Fibroblast of peridontal ligament (primary cell): Measurements from ENCODE around the gene MYH6.

Source experiments
- DNase-seq: peaks from one replicate; pipeline ENCODE4 v3.0.0-alpha.2; 2010; ENCODE audit errors: extremely low read depth

The MYH6 gene

DNA sequence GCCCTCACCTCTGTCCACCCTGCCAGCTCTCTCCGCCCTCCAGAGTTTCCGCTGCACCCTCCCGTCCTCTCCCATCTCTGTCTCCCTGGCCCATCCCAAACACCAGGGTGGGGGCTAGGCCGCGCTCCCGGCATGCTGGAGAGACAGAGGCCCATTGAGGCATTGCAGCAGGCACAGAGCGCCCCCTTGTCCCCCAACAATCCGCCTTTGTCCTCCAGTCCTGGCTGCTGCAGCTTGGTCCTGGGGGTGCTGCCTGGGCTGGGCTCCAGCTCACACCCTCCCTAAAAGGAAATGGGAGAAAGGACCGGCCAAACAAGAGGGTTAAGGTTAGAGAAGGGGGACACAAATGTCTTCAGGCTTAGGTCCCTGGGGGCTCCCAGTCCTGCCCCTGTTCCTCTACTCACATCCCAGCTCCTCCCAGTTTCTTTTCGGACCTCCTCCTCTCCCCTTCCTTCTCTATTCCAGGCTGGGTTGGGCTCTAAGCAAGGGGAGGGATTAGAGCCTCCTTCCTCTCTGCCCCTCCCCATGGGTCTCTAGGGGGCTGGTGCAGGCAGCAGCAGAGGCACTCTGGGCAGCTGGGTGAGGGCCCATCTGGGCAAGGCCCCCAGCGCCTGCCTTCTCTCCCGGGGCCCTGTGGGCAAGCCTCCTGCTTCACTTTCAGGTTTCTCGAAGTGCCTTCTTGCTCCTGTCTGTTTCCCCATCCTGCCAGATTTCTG is 31.4 kb downstream of the MYH6 start, which contains the start of gene CMTM5:
TSS of gene CMTM5 (plus strand) at position 565 of the 716 bp plus-strand sequence. CDS start 206 bp downstream, outside the sequence.
- DNase-seq: no peak

DNA sequence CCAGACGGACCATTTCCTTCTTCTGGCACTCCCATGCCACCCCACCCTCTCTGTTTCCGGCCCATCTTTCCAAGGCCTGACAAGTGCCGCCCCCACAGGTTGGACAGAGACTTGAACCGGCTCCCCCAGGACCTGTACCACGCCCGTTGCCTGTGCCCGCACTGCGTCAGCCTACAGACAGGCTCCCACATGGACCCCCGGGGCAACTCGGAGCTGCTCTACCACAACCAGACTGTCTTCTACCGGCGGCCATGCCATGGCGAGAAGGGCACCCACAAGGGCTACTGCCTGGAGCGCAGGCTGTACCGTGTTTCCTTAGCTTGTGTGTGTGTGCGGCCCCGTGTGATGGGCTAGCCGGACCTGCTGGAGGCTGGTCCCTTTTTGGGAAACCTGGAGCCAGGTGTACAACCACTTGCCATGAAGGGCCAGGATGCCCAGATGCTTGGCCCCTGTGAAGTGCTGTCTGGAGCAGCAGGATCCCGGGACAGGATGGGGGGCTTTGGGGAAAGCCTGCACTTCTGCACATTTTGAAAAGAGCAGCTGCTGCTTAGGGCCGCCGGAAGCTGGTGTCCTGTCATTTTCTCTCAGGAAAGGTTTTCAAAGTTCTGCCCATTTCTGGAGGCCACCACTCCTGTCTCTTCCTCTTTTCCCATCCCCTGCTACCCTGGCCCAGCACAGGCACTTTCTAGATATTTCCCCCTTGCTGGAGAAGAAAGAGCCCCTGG is 32.4 kb downstream of the MYH6 start:
- DNase-seq: no peak

DNA sequence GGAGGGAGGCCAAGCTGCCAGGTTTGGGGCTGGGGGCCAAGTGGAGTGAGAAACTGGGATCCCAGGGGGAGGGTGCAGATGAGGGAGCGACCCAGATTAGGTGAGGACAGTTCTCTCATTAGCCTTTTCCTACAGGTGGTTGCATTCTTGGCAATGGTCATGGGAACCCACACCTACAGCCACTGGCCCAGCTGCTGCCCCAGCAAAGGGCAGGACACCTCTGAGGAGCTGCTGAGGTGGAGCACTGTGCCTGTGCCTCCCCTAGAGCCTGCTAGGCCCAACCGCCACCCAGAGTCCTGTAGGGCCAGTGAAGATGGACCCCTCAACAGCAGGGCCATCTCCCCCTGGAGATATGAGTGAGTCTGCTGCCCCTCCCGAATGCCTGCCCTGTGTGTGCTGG is 35.0 kb downstream of the MYH6 start:
- DNase-seq: no peak

DNA sequence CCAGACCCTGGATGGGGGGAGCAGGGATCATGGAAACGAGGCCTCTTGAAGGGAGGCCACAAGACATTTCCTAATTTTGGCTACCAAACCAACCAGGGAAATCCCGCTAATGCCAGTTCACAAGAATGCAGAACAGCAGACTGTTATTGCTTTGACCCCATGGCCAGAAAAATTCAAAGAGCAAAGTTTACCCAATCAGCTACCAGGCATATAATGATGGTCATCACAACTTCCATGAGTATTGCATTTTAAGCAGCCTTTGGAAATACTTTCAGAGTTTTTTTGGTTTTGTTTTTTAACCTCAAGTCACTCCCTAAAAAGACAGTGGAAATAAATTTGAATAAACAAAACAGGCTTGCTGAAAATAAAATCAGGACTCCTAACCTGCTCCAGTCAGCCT is 35.6 kb downstream of the MYH6 start, which contains the start of gene IL25:
TSS of gene IL25 (plus strand) at position 301 of the 400 bp plus-strand sequence.
- DNase-seq: no peak

DNA sequence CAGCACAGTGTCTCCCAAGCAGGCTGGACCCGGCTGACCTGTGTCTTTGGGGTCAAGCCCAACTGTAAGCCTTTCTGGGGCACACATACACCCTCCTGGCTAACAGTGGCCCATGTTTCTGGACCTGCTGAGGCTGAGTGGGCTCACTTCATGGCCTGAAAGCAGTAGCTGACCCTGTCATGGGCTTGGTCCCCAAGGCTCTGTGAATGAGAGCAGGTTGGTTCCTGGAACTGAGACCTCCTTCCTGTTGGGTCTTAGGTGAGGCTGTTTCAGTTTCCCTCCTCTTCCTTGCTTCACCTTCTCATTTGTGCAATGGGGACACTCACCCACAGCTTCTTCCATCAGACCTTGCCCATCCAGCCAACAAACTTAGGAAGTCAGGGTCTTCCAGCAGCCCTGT is 36.2 kb downstream of the MYH6 start:
- no peak for DNase-seq

DNA sequence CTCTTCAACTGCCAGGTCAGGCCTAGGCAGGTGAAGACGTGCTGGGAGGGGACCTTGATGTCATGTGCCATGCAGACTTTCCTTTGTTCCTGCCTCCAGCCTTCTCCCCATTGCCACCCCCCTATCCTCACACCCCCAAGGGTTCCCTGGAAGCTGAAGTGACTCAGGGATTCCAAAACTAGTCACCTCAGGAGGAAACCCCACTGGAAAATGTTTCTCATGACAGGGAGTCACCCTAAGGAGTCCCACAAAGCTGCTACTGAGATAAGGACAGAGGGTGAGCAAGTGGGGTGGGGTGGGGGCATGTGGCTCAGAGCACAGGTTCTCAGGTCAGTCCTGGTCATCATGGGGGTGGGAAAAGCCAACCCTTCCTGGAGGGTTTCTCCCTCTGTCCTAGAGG is 37.9 kb downstream of the MYH6 start:
- DNase-seq: no peak

DNA sequence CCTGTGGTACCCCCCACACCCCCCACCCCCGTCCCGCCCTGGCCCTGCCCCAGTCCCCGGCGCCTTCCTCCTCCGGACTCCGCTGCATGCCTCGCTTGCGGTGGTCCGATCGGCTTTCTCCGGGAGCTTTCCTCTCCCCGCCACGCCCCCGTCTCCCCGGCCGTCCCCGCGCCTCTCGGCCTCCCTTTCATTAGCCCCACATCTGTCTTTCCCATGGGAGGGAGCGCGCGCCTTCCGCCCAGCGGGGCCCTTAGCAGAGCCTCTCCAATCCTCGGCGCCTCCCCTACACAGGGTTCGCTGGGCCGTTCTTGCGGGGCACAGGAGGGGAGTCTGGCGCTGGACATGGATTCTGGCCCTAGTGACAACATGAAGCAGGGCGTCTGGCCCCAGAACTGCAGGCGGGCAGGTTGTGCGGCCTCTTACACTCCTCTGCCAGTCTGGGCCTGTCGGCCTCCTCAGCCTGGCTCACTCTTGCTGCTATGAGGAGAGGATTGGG is 41.6 kb downstream of the MYH6 start:
- DNase-seq: peak; percentile 34

DNA sequence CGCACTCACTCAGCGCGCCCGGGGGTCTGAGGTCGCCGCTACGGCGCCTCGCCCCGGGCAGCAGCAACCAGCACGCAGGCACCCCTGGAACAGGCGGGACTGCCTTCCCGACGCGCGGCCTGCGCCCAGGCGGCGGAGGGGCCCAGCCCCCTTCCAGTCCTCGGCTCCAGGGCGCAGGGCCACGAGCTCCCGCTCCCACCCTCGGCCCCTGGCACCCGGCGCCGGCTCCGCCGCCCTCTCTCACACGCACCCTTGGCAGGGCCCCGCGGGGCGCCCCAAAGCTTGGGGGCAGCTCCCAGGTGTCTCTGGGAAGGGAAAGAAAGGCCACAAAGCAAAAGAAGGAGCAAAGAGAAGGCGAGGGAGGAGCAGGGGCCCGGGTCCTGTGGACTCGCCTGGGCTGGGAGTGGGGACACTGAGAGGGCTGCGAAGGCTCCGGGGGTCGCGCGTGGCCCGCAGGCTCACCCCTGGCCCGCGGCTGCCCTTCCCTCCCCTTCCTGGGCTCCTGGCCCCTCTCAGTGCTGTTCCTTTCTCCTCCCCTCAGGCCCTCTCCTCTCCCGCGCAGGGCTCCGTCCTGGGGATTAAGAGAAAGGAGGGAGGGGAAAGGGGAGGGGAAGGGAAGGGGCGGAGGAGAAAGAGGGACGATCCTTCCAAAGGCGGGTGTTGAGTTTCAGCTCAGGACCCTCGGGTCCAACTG is 42.2 kb downstream of the MYH6 start:
- peak; percentile 43 for DNase-seq

DNA sequence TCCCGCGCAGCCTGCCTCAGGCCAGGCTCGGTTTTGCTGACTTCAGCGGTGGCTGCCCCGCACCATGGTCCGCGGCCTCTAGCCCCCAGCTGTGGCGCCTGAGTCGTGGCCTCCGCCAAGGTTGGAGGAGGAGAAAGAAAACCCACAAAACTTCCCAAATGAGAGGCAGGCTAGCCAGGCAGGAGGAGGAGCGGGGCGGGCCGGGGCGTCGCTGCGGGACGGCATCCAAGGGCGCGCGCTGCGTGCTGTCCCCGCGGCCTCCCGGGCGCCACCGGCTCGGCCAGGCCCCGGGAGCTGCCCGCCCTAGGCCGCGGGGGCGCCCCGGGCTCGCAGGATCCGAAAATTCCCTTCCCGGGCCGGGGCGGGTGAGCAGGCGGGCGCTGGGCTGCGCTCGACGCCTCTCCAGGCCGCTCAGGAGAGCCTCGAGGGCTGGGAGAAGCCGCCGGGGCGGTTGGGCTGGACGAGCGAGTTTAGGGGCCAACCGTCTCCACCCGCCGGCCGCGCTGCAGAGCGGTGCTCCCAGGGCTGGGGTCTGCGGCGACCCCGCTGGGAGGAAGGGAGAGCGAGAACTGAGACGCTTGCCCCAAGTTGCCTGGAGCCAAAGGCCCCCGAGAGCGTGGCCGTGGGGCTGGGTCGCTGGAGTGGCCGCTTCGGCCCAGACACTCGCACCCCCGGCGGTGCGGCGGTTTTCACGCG is 42.9 kb downstream of the MYH6 start, which contains the start of gene EFS:
TSS of gene EFS (minus strand) at position 137 of the 696 bp plus-strand sequence. CDS start 147 bp downstream, outside the sequence.
- DNase-seq: peak; percentile 34

DNA sequence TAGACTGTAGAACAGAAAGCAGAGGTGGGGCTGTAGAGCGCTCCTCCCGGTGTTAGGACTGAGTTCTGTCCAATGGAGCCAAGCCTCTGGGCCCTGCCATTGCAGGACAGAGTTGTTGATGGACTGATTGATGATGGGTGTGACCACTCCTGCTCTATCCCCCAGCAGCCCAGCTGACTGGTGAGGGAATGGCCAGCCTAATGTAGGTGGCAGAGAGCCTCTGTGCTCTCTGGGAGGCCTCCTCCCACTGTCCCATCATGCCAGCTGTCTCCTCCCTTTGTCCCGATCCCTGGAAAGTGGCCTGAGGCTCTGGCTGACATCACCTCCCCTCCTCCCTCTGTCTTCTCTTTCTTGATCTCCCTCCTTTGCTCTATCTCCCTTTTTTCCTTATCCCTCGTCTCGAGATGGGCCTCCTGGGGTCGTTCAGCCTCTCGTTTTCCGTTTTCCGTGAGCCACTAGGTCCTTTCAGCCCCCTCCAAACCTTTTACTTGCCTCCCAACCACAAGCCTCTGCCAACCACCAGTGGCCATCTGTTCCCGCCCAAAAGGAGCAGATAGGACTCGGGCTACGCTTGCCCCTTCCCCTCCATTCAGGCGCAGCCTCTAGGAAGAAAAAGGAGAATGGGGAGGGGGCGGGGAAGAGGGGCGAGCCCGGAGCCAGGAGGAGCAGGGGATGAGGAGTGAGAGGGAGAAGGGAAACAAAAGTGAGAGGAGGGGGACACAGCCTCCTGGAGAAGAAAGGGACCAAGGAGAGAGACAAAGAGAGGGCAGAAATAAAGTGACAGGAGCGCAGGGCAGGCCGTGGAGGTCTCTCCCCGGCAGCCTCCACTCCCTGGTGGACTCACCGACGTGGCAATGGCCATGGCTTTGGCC is 43.7 kb downstream of the MYH6 start:
- DNase-seq: peak; percentile 40

DNA sequence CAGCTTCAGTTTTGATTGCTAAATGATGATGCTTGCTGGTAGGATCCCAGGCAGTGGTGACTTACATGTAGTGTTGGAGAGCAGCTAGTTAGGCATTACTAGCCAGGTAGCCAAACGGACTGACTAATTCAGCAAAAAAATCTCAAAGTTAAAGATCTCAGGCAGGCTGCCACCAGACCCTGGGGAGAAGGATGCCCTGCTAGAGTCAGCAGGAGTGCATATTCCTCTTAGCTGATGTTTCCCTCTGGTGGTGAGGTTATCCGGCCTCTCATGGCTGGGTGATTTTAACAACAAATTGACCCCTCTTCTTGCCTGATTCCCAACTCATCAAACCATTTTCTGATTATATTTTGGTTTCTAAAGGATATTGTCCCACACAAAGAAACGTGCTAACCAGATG is 45.9 kb downstream of the MYH6 start:
- peak; percentile 44 for DNase-seq

DNA sequence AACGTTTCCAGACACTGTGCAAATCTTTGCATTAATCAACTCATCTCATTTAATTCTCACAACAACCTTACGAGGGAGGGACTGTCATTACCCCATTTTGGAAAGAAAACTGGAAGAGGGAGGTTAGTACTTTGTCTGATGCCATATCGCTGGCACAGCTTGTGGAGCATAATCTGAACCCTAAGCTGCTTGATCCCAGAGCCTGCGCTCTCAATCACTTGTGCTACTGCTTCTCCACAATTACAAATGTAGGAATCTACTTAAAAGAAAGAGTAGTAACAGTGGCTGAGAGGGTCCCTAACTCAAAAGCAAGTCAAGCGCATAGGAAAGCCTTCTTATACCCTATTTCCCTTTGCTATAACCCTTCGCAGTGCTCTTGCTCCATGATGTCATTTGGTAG is 46.3 kb downstream of the MYH6 start:
- no peak for DNase-seq

DNA sequence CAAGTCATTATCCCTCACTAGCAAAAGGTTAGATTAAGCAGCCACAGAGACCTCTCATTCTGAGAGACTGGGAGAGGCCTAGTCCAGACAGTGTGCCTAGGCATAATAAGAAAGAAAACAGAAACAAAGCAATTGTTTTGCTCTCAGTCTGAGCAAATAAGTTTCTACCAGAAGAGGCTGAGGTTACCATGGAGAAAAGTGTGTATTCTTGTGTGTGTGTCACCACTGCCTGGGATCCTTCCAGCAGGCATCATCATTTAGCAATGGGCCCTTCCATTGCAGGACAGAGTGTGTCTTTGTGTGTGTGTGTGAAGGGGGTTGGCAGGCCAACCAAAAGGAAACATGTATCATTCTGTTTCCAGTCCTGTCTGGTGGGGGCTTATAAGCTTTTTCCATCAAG is 46.8 kb downstream of the MYH6 start:
- peak; percentile 63 for DNase-seq

DNA sequence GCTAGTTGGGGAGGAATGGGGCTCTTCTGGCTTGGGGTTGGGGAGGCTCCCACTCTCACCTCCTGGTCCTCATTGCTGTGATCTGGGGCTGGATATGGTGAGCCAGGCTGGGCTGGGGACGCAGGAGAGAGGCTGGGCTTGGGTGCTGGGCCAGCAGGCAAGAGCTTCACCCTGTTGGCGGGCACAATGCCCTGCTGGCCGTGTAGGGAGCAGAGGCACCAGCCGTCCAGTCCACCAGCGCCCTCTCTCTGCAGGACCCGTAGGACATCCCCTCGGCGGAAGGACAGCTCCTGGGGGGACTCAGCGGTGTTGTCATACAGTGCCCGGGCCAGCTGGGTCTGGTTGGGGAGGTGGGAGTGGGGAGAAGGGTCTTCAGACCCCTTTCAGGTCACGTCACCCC is 47.6 kb downstream of the MYH6 start:
- no peak for DNase-seq

DNA sequence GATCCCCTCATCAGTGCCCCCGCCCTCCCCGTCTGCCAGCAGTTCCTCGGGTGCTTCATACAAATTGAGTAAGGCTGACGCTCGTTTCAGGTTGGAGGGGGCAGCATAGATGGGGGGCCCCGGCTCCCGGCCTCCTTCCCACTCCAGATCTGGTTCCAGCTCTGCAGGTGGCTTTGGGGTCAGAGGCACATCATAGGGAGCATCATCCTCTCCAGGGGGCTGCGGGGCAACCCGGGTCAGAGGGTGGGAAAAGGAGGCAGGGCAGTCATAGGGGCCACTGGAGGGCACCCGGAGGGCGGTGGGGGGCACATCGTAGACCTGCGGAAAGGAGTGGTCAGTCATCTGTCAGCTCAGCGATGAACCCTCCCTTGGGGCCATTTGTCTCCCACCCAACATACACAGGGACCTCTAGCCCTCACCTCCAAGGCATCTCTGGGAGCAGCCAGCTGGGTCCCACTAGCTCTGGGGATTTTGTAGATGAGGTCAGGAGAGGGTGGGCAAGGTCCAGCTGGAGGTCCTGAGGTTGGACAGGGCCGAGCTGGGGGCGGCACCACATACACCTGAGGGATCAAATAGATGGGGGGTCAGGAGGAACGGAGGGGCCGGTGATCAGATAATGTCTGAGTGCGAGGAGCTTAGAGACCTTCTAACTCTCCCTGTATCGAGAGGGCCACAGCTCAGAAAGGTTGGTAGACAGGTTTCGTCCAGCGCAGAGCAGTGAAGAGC is 48.2 kb downstream of the MYH6 start:
- DNase-seq: no peak

DNA sequence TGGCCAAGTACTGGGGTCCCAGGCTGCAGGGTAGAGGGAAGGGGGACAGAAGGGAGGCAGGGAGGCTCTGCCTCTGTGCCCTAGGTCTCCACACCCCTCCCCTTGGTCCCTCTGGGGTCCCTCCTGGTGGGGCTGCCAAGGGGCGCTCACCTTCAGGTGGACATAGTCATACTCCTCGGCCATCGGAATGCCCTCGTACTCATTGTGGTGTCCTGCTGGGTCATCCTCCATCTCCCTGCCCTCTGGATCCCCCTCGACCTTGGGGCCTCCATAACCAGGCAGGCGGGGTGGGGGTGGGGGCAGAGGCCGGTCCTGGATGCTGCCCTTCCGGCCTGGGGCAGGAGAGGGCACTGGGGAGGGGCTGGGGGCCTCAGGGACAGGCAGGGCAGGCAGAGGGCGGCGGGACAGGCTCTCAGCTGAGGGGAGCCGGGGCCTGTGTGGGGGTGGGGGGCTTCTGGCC is 48.9 kb downstream of the MYH6 start:
- DNase-seq: no peak

DNA sequence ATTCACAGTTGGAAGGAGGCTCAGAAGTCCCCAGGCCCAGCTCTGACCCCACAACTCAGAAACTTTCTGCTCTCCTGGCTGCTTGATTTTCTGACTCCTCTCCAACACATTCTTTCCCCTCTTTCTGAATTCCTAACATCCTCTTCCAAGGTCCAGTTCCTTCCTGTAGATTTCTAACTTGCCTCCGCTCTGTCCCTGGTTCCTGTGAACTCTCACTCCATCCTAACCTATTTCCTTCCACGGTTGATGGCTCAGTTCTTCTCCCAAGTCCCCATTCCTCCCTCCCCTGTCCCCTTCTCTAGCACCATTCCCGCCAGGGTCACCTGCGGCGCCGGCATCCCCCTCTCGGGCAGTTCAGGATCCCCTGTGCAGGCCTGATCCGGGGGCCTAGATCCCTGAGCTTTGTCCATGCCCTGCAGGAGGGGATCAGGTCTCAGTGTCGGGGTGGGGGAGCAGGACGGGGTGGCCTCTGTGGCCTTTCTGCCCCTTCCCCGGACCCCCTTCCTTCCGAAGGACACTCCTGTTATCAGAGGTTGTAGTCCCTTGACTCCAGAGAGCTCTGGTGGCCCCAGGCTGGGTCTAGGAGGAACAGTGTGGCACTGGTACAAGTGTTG is 49.4 kb downstream of the MYH6 start:
- DNase-seq: no peak

DNA sequence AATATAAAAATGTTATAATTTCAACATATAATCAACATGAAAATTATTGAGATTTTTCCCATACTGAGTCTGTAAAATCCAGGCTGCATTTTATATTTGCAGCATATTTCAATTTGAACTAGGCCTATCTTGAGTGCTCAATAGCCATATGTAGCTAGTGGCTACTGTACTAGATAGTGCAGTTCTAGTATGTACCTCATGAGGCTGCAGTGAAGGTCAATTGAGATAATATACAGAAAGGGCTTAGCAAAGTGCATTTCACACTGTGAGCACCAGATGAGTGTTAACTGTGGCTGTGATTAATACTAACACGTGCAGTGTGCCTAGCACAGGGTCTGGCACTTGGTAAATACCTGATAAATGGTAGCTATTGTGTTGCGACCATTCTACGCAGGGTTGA is 50.0 kb downstream of the MYH6 start:
- DNase-seq: no peak

DNA sequence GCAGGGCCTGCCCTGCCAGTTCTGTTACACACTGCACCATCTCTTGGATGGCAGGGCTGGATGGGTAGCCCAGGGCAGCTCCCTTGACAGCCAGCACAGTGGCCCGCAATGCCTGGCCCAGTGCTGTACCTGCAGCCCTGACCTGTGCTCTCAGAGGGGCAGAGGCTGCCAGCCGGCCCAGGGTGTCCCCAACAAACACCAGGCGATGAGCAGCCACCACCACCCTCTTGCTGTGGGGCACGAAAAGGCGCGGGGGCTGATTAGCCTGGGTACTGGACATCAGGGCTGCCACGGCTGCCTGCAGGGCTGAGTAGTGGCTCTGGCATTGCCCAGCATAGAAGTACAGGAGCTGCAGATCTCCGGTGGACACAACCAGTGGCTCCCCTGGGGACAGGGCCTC is 50.8 kb downstream of the MYH6 start:
- DNase-seq: no peak

DNA sequence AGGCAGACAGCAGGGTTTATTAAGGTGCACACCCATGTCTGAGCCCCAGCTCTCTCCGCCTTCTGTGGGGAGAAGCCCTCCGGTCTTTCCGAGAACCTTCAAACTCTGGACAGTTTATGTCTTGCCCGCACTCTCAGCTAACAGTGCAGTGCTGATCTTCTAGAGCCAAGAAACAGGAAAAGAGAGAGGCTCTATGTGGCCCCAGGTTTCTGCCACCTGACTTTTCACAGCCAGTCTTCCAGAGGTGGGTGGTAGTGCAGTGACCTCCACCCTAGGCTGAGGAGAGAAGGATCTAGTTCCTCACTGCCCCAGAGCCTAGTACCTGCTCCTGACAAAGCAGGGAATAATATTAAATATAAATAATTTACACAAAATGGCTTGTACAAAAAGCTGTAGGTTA is 51.4 kb downstream of the MYH6 start:
- no peak for DNase-seq
